ENCODE measurements around the gene MLLT1.

Gene MLLT1

DNA sequence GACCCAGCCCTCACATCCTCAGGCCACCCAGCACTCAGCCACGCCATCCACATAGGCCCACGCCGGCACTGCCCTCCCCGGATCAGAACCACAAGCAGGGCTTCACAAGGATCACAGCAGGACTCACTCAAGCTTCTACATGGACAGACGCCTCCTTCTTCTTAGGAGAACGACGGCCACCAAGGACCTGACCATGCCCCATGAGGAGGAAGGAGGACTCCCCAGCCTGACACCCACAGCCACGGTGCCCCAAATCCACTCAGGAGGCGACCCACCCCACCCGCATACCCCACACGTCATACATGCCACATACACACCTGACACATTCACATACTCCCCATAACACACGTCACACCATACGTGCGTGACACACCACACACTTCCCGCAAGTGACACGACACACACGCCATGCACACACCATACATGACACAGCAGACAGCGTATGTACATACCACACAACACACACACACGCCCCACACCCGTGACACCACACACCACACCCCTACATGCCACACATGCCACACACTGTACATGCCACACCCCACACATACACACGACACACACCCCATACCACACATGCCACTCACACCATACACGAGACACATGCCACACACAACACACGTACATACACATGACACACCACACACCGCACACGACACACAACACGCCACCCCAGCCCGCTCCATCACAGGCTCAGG, 50.4 kb downstream of the MLLT1 start:
- H3K27me3 ChIP-seq: no peaks in the 10 kb centered on the region
- TF ChIP-seq, protein P1, sequence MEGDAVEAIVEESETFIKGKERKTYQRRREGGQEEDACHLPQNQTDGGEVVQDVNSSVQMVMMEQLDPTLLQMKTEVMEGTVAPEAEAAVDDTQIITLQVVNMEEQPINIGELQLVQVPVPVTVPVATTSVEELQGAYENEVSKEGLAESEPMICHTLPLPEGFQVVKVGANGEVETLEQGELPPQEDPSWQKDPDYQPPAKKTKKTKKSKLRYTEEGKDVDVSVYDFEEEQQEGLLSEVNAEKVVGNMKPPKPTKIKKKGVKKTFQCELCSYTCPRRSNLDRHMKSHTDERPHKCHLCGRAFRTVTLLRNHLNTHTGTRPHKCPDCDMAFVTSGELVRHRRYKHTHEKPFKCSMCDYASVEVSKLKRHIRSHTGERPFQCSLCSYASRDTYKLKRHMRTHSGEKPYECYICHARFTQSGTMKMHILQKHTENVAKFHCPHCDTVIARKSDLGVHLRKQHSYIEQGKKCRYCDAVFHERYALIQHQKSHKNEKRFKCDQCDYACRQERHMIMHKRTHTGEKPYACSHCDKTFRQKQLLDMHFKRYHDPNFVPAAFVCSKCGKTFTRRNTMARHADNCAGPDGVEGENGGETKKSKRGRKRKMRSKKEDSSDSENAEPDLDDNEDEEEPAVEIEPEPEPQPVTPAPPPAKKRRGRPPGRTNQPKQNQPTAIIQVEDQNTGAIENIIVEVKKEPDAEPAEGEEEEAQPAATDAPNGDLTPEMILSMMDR (IDR thresholded peaks at IDR 0.05; ENCODE audit: low read depth, low read length): no peak
- peak; percentile 2 for DNase-seq
- H3K4me1 ChIP-seq: peaks cover 11% of the 10 kb centered on the region
- no peaks in the 10 kb centered on the region for H3K9me3 ChIP-seq
- no peak overlapping the region for H3K4me3 ChIP-seq (ENCODE audit: low read depth, low read length)
- peaks cover 37% of the 10 kb centered on the region for H3K36me3 ChIP-seq

GRCh38 chr19:6228551-6229215, 51.1 kb downstream of the MLLT1 start:
- TF ChIP-seq, protein P1 (IDR thresholded peaks at IDR 0.05; ENCODE audit: low read depth, low read length): no peak
- Histone ChIP-seq H3K36me3 (peaks cover 37% of the 10 kb centered on the region), H3K9me3 (no peaks in the 10 kb centered on the region), H3K27me3 (no peaks in the 10 kb centered on the region), H3K4me1 (peaks cover 4% of the 10 kb centered on the region), H3K4me3 (ENCODE audit: low read depth, low read length) (no peak overlapping the region)
- DNase-seq: peak; percentile 8

GRCh38 chr19:6227936-6228325, 51.8 kb downstream of the MLLT1 start:
- DNase-seq: no peak
- Histone ChIP-seq H3K36me3 (peaks cover 41% of the 10 kb centered on the region), H3K27me3 (no peaks in the 10 kb centered on the region), H3K4me3 (ENCODE audit: low read depth, low read length) (no peak overlapping the region), H3K9me3 (no peaks in the 10 kb centered on the region), H3K4me1 (no peaks in the 10 kb centered on the region)
- TF ChIP-seq, protein P1 (IDR thresholded peaks at IDR 0.05; ENCODE audit: low read depth, low read length): no peak

GRCh38 chr19:6227156-6227935, 52.4 kb downstream of the MLLT1 start:
- peak; percentile 5 for DNase-seq
- Histone ChIP-seq H3K4me3 (ENCODE audit: low read depth, low read length) (no peak overlapping the region), H3K9me3 (no peaks in the 10 kb centered on the region), H3K27me3 (no peaks in the 10 kb centered on the region), H3K36me3 (peaks cover 44% of the 10 kb centered on the region), H3K4me1 (no peaks in the 10 kb centered on the region)
- TF ChIP-seq, protein P1 (IDR thresholded peaks at IDR 0.05; ENCODE audit: low read depth, low read length): no peak

GRCh38 chr19:6226444-6227155, 53.2 kb downstream of the MLLT1 start:
- peak; percentile 3 for DNase-seq
- Histone ChIP-seq H3K36me3 (peaks cover 48% of the 10 kb centered on the region), H3K4me1 (no peaks in the 10 kb centered on the region), H3K27me3 (no peaks in the 10 kb centered on the region), H3K9me3 (no peaks in the 10 kb centered on the region), H3K4me3 (ENCODE audit: low read depth, low read length) (no peak overlapping the region)
- TF ChIP-seq, protein P1 (IDR thresholded peaks at IDR 0.05; ENCODE audit: low read depth, low read length): no peak

Data from BE2C (cell line).